Peyer's patch (tissue), 4 donors: Measurements from ENCODE around the gene AMZ1.

ENCODE experiments used
- POLR2A ChIP-seq, 2 donors: fragments of 450-650 bp; IDR thresholded peaks; one replicate each; pipeline ENCODE4 v1.5.1; 2017; ENCODE audit warnings: antibody characterized with exemption in 2 of 2, mild to moderate bottlenecking in 2 of 2, moderate library complexity in 2 of 2
- TF ChIP-seq, protein P1 (sequence below), 6 experiments: fragments of 450-650 bp in 4 of 6; fragments of 200-600 bp in 2 of 6; sonication (generic) in 1 of 6; IDR thresholded peaks; one replicate each; pipeline ENCODE4 v1.5.1; 2017 to 2019; ENCODE audit warnings: antibody characterized with exemption in 6 of 6, mild to moderate bottlenecking in 3 of 6, moderate library complexity in 1 of 6

- TF ChIP-seq, protein P1, sequence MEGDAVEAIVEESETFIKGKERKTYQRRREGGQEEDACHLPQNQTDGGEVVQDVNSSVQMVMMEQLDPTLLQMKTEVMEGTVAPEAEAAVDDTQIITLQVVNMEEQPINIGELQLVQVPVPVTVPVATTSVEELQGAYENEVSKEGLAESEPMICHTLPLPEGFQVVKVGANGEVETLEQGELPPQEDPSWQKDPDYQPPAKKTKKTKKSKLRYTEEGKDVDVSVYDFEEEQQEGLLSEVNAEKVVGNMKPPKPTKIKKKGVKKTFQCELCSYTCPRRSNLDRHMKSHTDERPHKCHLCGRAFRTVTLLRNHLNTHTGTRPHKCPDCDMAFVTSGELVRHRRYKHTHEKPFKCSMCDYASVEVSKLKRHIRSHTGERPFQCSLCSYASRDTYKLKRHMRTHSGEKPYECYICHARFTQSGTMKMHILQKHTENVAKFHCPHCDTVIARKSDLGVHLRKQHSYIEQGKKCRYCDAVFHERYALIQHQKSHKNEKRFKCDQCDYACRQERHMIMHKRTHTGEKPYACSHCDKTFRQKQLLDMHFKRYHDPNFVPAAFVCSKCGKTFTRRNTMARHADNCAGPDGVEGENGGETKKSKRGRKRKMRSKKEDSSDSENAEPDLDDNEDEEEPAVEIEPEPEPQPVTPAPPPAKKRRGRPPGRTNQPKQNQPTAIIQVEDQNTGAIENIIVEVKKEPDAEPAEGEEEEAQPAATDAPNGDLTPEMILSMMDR (IDR thresholded peaks at IDR 0.05) = no peak
- no peak for TF ChIP-seq POLR2A (IDR thresholded peaks at IDR 0.05)
Observed at GRCh38 chr7:2668401-2668800, 19.6 kb upstream of the AMZ1 start.
